Memory B cell (primary cell): ENCODE results near the gene NDFIP1.
"Not testable (repeated sequence)": the region's sequence is repeated elsewhere in the genome, so short reads cannot be mapped to it uniquely, and the experiment has no call there.

Experiments
- ATAC-seq: fragments of 150-1000 bp; cut with Tn5 transposase; 2 replicates; pipeline ENCODE4 v1.10.0; 2021; ENCODE audit warnings: low read depth, mild to moderate bottlenecking, moderate library complexity
- DNase-seq, 2 donors: peaks; one replicate each; pipeline ENCODE4 v3.0.0; 2022; ENCODE audit warnings: low spot score in 2 of 2
- H3K27ac Mint-ChIP-seq: one replicate; pipeline ENCODE4 v1.8.0; 2022; ENCODE audit warnings: mild to moderate bottlenecking, moderate library complexity, mixed read lengths
- H3K27me3 Mint-ChIP-seq: one replicate; pipeline ENCODE4 v1.8.0; 2022; ENCODE audit warnings: mixed read lengths
- H3K36me3 Mint-ChIP-seq: one replicate; pipeline ENCODE4 v1.8.0; 2022; ENCODE audit warnings: mild to moderate bottlenecking, mixed read lengths
- H3K4me1 Mint-ChIP-seq: one replicate; pipeline ENCODE4 v1.8.0; 2022; ENCODE audit warnings: mixed read lengths
- H3K4me3 Mint-ChIP-seq: one replicate; pipeline ENCODE4 v1.8.0; 2022; ENCODE audit warnings: mild to moderate bottlenecking, moderate library complexity, mixed read lengths
- H3K9me3 Mint-ChIP-seq: one replicate; pipeline ENCODE4 v1.8.0; 2022; ENCODE audit warnings: mixed read lengths

NDFIP1 gene

DNA sequence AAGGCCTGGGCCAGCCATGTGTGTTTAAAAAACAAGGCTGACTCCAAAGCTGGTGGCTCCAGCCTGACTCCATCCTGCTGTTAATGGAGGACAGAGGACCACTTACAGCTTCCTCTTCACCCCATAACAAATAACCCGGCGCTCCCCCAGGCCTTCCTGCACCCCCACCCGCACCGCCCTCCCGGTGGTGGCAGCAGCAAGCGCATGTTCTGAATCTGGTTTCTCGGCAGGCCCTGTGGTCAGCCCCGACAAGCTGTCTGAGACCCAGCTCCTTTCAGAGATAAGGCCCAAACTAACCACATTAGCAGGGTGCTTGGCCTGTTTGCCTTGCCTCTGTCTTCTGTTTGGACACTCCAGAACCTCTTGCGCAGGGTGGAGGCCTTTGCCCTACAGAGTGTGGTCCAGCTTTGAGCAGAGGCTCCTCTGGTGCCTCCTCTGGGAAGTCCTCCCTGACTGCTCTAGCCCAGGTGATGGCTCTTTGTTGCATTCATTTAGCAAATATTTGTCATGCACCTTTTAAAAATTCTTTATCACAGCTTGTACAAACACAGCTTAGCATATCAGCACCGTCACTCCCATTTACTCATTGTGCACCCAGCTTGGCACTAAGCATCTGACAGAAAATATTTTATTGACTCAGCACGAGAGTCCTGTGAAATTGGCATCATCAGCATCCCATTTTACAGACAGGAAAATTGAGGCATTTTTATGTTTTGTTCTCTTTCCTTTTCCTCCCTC is 78.4 kb downstream of the NDFIP1 start:
- Mint-ChIP-seq H3K27me3 (peaks cover 20% of the 10 kb centered on the region), H3K27ac (no peak overlapping the region), H3K4me3 (no peak overlapping the region), H3K36me3 (no peaks in the 10 kb centered on the region), H3K9me3 (peaks cover 3% of the 10 kb centered on the region), H3K4me1 (peaks cover 4% of the 10 kb centered on the region)
- ATAC-seq: no peak
- no peak for DNase-seq

DNA sequence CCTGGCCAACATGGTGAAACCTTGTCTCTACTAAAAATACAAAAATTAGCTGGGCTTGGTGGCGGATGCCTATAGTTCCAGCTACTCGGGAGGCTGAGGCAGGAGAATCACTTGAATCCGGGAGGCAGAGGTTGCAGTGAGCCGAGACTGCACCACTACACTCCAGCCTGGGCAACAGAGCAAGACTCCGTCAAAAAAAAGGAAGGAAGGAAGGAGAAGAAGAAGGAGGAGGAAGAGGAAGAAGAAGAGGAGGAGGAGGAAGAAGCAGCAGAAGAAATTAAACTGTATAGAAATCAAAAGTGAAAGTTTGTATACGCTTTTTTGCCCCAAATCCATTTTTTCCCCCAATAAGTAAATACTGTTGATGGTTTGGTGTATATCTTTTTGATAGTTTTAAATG is 80.1 kb downstream of the NDFIP1 start:
- not testable (repeated sequence) for H3K36me3 Mint-ChIP-seq, H3K4me3 Mint-ChIP-seq, H3K9me3 Mint-ChIP-seq, H3K4me1 Mint-ChIP-seq, DNase-seq, ATAC-seq, H3K27ac Mint-ChIP-seq
- H3K27me3 Mint-ChIP-seq: peaks cover 18% of the 10 kb centered on the region

DNA sequence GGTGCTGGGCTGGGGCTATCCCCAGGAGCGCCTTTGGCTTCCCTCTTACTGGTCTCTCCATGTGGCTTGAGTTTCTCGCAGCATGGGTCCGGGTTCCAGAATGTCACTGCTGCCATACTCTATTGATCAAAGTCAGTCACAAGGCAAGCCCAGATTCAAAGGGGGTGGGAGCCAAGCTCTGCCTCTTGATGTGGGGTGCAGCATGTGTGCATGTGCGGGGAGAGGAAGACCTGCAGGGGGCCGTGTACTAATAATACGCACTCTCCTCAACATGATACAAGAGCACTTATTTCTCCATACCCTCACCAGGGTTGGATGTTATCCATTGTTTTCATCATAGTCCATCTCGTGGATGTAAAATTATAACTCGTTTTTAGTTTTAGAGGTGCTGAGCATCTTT is 81.2 kb downstream of the NDFIP1 start:
- Mint-ChIP-seq H3K4me1 (peaks cover 4% of the 10 kb centered on the region), H3K27me3 (peaks cover 18% of the 10 kb centered on the region), H3K36me3 (no peaks in the 10 kb centered on the region), H3K27ac (no peak overlapping the region), H3K9me3 (peaks cover 3% of the 10 kb centered on the region), H3K4me3 (no peak overlapping the region)
- DNase-seq: no peak
- ATAC-seq: no peak

DNA sequence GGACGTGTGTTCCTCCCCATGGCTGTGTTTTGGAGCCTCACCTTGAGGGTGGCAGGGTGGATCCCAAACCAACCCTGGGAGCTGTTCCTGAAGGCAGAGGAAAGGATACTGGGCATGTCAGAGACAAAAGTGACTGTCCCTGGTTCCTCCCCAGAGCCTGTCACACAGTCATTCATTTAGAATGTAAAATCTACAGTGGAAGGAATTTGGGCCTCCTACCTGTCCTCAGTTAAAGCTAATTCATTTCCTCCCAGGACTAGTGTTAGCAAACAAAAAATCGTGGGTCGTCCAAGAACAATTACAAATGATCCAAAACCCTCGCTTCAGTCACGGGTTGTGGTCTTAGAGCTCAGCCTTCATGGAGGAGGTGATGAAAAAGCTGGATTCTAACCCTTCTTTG is 83.2 kb downstream of the NDFIP1 start:
- Mint-ChIP-seq H3K9me3 (peaks cover 3% of the 10 kb centered on the region), H3K4me3 (no peak overlapping the region), H3K27ac (no peak overlapping the region), H3K36me3 (no peaks in the 10 kb centered on the region), H3K4me1 (peaks cover 2% of the 10 kb centered on the region), H3K27me3 (peaks cover 15% of the 10 kb centered on the region)
- ATAC-seq (no peak), DNase-seq (no peak)

DNA sequence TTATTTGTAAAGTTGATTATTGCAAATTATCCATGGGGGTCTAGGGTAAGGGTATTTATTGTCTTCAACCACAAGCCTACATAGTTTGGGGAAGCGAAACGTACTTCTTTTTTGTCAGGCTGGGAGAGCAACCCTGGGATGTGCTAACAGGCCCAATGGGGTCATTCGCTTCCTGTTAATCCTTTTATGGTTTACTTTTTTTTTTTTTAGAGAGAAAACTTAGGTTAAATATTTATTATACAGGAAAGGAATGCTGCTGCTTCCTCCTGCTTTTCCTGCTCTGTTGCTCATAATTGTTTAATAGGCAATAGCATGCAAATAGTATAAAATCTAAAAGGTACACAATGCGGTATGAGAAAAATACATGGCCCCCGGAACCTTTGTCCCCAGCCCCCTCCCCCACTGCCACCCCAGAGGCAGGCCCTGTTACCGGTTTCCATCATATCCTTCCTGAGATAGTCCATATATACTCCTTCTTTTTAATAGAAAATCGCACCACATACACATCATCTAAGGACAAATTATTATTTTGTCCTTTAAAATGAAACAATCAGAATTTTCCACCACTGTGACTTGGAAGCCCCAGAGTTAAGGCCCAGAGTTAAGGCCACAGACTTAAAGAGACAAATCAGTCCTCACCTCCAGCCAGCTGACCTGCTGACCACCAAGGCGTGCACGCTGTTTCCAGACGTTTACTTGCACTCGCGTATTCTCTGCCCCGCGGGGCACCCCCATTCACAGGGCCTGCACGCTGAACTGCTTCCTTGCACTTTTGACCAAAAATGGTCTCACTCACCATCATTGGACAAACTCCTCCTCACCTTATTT is 83.9 kb downstream of the NDFIP1 start:
- Mint-ChIP-seq H3K4me3 (no peak overlapping the region), H3K27me3 (peaks cover 12% of the 10 kb centered on the region), H3K9me3 (peaks cover 3% of the 10 kb centered on the region), H3K36me3 (no peaks in the 10 kb centered on the region), H3K27ac (no peak overlapping the region), H3K4me1 (peaks cover 2% of the 10 kb centered on the region)
- no peak for DNase-seq
- no peak for ATAC-seq

DNA sequence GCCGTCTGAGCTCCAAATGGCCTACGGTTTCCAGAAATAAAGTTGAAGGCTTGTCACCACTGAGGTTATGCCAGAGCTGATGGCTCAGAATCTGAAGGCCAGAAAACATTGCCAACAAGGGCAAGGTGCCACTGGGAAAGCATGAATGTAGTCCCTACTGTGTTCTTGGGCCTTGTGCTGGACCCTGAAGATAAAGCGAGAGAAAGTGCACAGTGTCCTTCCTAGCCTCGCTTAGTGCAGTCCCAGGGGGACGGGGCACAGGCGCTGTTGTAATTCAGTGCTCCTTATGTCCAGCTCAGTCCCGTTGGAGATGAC is 84.5 kb downstream of the NDFIP1 start:
- peaks cover 11% of the 10 kb centered on the region for H3K27me3 Mint-ChIP-seq
- DNase-seq (no peak), ATAC-seq (no peak)
- peaks cover 2% of the 10 kb centered on the region for H3K4me1 Mint-ChIP-seq
- H3K27ac Mint-ChIP-seq: no peak overlapping the region
- H3K36me3 Mint-ChIP-seq: no peaks in the 10 kb centered on the region
- H3K9me3 Mint-ChIP-seq: peaks cover 3% of the 10 kb centered on the region
- H3K4me3 Mint-ChIP-seq: no peak overlapping the region

DNA sequence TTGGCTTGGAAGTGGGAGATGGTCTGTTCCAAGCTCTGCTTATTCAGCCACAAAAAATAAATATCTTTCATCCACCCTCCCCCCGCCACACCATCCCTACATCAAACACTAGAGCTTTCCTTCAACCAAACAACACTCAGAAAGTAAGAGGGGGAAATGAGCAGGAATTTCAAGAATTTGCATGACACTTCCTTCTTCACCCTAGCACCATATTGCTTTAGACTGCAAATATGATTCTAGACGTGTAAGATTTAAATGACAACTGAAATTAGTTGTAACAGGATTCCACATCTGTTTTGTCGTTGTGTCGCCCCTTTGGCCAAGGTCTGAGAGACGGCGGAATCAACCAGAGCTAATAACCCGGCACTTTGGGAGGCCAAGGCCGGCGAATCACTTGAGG is 88.5 kb downstream of the NDFIP1 start:
- no peaks in the 10 kb centered on the region for H3K9me3 Mint-ChIP-seq
- H3K27me3 Mint-ChIP-seq: peaks cover 11% of the 10 kb centered on the region
- H3K4me3 Mint-ChIP-seq: no peak overlapping the region
- no peak for DNase-seq
- H3K36me3 Mint-ChIP-seq: no peaks in the 10 kb centered on the region
- no peaks in the 10 kb centered on the region for H3K4me1 Mint-ChIP-seq
- no peak overlapping the region for H3K27ac Mint-ChIP-seq
- no peak for ATAC-seq

DNA sequence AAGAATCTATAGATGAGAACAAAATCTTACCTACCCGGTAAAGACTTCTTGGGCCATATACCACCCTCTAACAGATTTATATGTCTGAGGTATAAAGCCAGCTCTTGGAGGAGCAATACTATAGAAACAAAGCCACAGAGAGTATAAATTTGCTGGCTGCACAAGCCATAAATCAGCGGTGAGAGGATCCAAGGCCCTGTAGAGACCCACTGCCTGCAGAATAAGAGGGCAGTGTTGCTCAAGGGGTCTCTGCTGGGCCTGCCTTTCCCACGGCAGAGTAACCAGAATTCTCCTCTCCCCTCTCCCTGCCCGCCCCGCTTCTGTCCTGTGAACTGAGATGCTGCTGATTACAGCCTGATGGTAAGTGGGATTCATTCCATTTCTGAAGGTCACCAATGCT is 89.2 kb downstream of the NDFIP1 start:
- no peak overlapping the region for H3K27ac Mint-ChIP-seq
- H3K9me3 Mint-ChIP-seq: no peaks in the 10 kb centered on the region
- ATAC-seq (no peak), DNase-seq (no peak)
- H3K4me3 Mint-ChIP-seq: no peak overlapping the region
- no peaks in the 10 kb centered on the region for H3K4me1 Mint-ChIP-seq
- no peaks in the 10 kb centered on the region for H3K36me3 Mint-ChIP-seq
- peaks cover 13% of the 10 kb centered on the region for H3K27me3 Mint-ChIP-seq

DNA sequence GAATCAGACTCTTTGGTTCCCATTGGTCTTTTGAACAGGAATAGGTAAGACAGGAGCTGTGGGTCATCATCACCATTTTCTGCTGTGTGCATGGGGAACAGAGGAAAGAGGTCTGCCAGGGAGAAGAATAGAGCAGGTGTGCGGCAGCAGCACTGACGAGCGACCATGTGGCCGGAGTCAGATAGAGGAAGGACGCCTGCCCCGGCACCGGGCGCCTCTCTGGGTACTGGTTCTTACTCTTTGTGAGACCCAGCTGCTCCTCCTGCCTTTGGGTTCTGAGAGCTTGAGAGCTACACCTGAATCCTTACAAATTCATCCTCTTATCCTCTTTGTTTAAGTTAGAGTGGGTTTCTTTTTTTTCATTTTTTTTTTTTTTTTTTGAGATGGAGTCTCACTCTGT is 90.8 kb downstream of the NDFIP1 start:
- H3K4me3 Mint-ChIP-seq: no peak overlapping the region
- no peak overlapping the region for H3K27ac Mint-ChIP-seq
- ATAC-seq: no peak
- peaks cover 13% of the 10 kb centered on the region for H3K27me3 Mint-ChIP-seq
- H3K36me3 Mint-ChIP-seq: no peaks in the 10 kb centered on the region
- no peak for DNase-seq
- H3K4me1 Mint-ChIP-seq: no peaks in the 10 kb centered on the region
- H3K9me3 Mint-ChIP-seq: no peaks in the 10 kb centered on the region

DNA sequence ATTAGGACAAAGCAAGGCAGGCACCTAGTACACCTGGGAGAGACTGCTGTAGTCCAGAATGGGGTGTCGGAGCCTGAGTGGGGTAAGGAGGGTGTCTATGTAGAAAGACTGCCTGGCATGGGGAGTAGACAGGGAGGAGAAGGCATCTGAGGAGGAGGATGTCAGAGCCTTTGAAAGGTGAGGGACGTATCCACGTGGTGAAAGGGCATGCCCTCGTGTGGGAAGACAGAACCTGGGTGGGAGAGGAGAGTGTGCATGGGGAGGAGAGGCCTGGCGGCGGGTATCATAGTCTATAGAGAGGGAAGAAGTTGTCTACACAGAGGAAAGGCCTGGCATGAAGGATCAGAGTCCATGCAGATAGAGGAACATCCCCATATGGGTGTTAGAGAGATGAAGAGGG is 91.8 kb downstream of the NDFIP1 start:
- no peaks in the 10 kb centered on the region for H3K9me3 Mint-ChIP-seq
- H3K4me3 Mint-ChIP-seq: no peak overlapping the region
- H3K36me3 Mint-ChIP-seq: no peaks in the 10 kb centered on the region
- H3K27me3 Mint-ChIP-seq: peaks cover 15% of the 10 kb centered on the region
- DNase-seq (no peak), ATAC-seq (no peak)
- no peaks in the 10 kb centered on the region for H3K4me1 Mint-ChIP-seq
- no peak overlapping the region for H3K27ac Mint-ChIP-seq

DNA sequence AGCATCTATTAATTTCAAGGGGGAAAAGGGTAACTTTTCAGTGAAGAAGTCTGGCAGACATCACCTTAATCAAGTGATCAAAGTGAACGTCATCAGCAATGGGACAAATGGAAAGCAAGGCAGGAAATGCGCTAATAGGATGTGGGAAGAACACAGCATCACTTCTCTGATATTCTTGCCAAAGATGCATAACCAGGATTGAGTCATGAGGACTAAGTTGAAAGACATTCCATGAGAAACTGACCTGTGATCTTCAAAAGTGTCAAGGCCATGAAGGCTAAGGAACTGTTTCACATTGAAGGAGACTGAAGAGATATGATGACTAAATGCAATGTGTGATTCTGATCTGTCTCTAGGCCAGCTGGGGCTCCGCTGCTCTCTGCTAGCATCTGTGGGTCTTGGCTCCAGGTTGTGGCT is 92.9 kb downstream of the NDFIP1 start:
- Mint-ChIP-seq H3K27me3 (peaks cover 17% of the 10 kb centered on the region), H3K4me3 (no peak overlapping the region), H3K9me3 (no peaks in the 10 kb centered on the region), H3K4me1 (no peaks in the 10 kb centered on the region), H3K27ac (no peak overlapping the region), H3K36me3 (no peaks in the 10 kb centered on the region)
- ATAC-seq (no peak), DNase-seq (no peak)

DNA sequence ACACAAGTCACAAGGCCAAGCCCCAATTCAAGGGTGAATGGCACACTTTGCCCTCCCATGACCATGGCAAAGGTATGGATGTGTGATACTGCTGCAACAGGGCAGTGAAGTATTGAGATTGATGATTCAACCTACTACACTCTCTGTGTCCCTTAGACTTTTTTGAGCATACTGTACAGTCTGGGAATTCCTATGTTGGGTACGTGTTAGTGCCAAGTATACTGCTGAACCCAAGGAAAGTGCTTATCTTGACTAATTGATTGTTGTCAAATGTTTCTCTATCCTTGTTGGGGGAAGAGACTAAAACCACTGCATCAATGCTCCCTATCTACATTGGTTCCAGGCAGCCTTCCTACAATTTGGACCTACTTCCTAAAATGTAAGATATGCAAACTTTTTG is 93.7 kb downstream of the NDFIP1 start:
- H3K27me3 Mint-ChIP-seq: peaks cover 17% of the 10 kb centered on the region
- H3K4me1 Mint-ChIP-seq: no peaks in the 10 kb centered on the region
- H3K9me3 Mint-ChIP-seq: no peaks in the 10 kb centered on the region
- ATAC-seq (no peak), DNase-seq (no peak)
- no peak overlapping the region for H3K4me3 Mint-ChIP-seq
- H3K36me3 Mint-ChIP-seq: no peaks in the 10 kb centered on the region
- H3K27ac Mint-ChIP-seq: no peak overlapping the region
